ENCODE measurements around the gene IL37.

DNA sequence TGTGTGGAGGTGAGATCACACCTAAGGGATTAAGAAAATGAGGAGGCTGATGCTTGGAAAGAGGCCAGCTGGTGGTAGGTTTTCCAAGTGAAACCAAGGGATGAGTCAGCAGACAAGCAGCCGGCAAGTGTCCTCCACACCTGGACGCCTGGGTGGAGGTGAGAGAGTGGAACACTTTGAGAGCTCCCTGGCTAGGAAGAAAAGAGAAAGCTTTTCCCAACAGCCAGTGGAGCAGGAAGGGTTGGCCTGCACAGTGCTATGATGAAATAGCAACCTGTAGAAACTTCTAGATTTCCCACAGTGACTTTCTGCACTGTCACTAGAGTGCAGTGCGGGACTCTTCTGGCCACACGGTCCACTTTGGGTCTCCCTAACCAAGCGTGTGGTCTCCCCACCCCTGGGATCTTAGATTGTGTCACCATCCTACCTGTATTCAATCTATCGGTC, 19.6 kb upstream of the IL37 start:
- no peak for TF ChIP-seq CTCF (conservative IDR thresholded peaks at IDR 0.05 in 1 of 2, IDR thresholded peaks at IDR 0.05 in 1 of 2; ENCODE audit: low read depth in 1 of 2, low read length in 2 of 2)
- TF ChIP-seq EZH2 (IDR thresholded peaks at IDR 0.05; ENCODE audit: low read length, missing control alignments): no peak

Data from fibroblast of lung (primary cell).